CD4-positive, CD25-positive, alpha-beta regulatory T cell (primary cell): ENCODE results near the gene DECR2. TPM values are rescaled to one million over a fixed set of nuclear protein-coding genes. Genes with fewer than 3 reads are reported as not detected.
A peak's percentile ranks its signal among the peaks of the same experiment; 100 is the strongest.

Source experiments
- ATAC-seq, 2 donors: fragments of 150-1000 bp; cut with Tn5 transposase; one replicate each; pipeline ENCODE4 v1.10.0; 2021; ENCODE audit warnings: low read depth in 2 of 2, moderate number of reproducible peaks in 2 of 2, moderate library complexity in 1 of 2
- DNase-seq, 3 donors: peaks; one replicate each; pipeline versions ENCODE4 v3.0.0 to v3.0.0-alpha.2; 2012 to 2022; ENCODE audit warnings: mixed read lengths in 1 of 3
- H3K27ac ChIP-seq: one replicate; pipeline ENCODE4 v1.7.0; 2013; ENCODE audit warnings: mild to moderate bottlenecking, low read length; ENCODE audit not compliant: insufficient read depth, poor library complexity, severe bottlenecking
- H3K27me3 ChIP-seq: one replicate; pipeline ENCODE4 v1.7.0; 2013; ENCODE audit warnings: low read length; ENCODE audit not compliant: control insufficient read depth, insufficient read depth
- H3K36me3 ChIP-seq: one replicate; pipeline ENCODE4 v1.7.0; 2013; ENCODE audit warnings: mild to moderate bottlenecking, low read length, moderate library complexity; ENCODE audit not compliant: control insufficient read depth, insufficient read depth
- H3K4me1 ChIP-seq: 2 replicates; pipeline ENCODE4 v1.7.0; 2013; ENCODE audit warnings: mild to moderate bottlenecking, low read length; ENCODE audit not compliant: insufficient read depth, control insufficient read depth, poor library complexity, severe bottlenecking
- H3K4me3 ChIP-seq: one replicate; pipeline ENCODE4 v1.7.0; 2013; ENCODE audit warnings: low read depth, mild to moderate bottlenecking, low read length, moderate library complexity
- H3K9me3 ChIP-seq, 2 experiments: 1 replicate in 1 of 2; 2 replicates in 1 of 2; pipeline ENCODE4 v1.7.0; 2013; ENCODE audit warnings: low read length in 2 of 2, mild to moderate bottlenecking in 1 of 2, moderate library complexity in 1 of 2; ENCODE audit not compliant: control insufficient read depth in 2 of 2
- H3K27ac Mint-ChIP-seq, 3 donors: one replicate each; pipeline ENCODE4 v1.8.0; 2020 to 2022; ENCODE audit warnings: mild to moderate bottlenecking in 3 of 3, mixed read lengths in 3 of 3, moderate library complexity in 2 of 3
- H3K27me3 Mint-ChIP-seq: one replicate; pipeline ENCODE4 v1.8.0; 2022; ENCODE audit warnings: mild to moderate bottlenecking, mixed read lengths
- H3K36me3 Mint-ChIP-seq: one replicate; pipeline ENCODE4 v1.8.0; 2020; ENCODE audit warnings: mixed read lengths
- H3K4me1 Mint-ChIP-seq, 4 donors: one replicate each; pipeline ENCODE4 v1.8.0; 2020 to 2022; ENCODE audit warnings: mixed read lengths in 4 of 4, mild to moderate bottlenecking in 1 of 4
- H3K4me3 Mint-ChIP-seq, 4 donors: one replicate each; pipeline ENCODE4 v1.8.0; 2020 to 2022; ENCODE audit warnings: mild to moderate bottlenecking in 4 of 4, mixed read lengths in 4 of 4, moderate library complexity in 3 of 4
- H3K9me3 Mint-ChIP-seq, 7 donors: one replicate each; pipeline ENCODE4 v1.8.0; 2020 to 2022; ENCODE audit warnings: mixed read lengths in 7 of 7, mild to moderate bottlenecking in 3 of 7, moderate library complexity in 2 of 7
- polyA plus RNA-seq, 4 donors: library from polyadenylated mRNA; unstranded; fragments of 300-500 nt; fragmentation: Illumina TruSeq; gene quantifications; one replicate each; pipeline ENCODE4 v1.2.3, GENCODE V29; 2021
- total RNA-seq: library from RNA; stranded (reverse); gene quantifications from one replicate; pipeline ENCODE4 v1.2.3, GENCODE V29; 2022

Gene DECR2
- total RNA-seq (4.8 TPM), polyA plus RNA-seq (1 to 10 TPM; 2.2 to 4.5 (median 2.7) TPM)

- Mint-ChIP-seq H3K36me3 (no peaks in the 10 kb centered on the region), H3K27me3 (no peaks in the 10 kb centered on the region), H3K4me1 (peaks cover under 1 to 24% (median 5%) of the 10 kb centered on the region in 4 donors), H3K4me3 (peak within 1 kb of the TSS; percentile 90 to 95 (median 92)), H3K9me3 (peaks cover 0 to under 1% (median 0%) of the 10 kb centered on the region in 7 donors), H3K27ac (peak within 1 kb of the TSS; percentile 82 to 90 (median 82))
- Histone ChIP-seq H3K9me3 (no peaks in the 10 kb centered on the region), H3K27ac (peak within 1 kb of the TSS; percentile 79), H3K4me1 (peaks cover 13% of the 10 kb centered on the region), H3K4me3 (peak within 1 kb of the TSS; percentile 19), H3K36me3 (no peaks in the 10 kb centered on the region), H3K27me3 (no peaks in the 10 kb centered on the region)
- DNase-seq, result peak; percentile 92 to 97 (median 94)
- ATAC-seq, result peak; percentile 82 to 85
Observed at GRCh38 chr16:401468-402348, at the start of gene DECR2. DECR2 (plus strand) TSS chr16:401885; CDS start chr16:401964, 79 bp downstream.

- Histone ChIP-seq H3K9me3 (no peaks in the 10 kb centered on the region), H3K4me1 (peaks cover 51% of the 10 kb centered on the region), H3K36me3 (peaks cover 5% of the 10 kb centered on the region), H3K27ac (peak within 1 kb of the TSS; percentile 73), H3K4me3 (peak within 1 kb of the TSS; percentile 37), H3K27me3 (no peaks in the 10 kb centered on the region)
- Mint-ChIP-seq H3K27me3 (no peaks in the 10 kb centered on the region), H3K36me3 (peaks cover 7% of the 10 kb centered on the region), H3K9me3 (no peaks in the 10 kb centered on the region), H3K27ac (peak within 1 kb of the TSS; percentile 84 to 95 (median 90)), H3K4me3 (peak within 1 kb of the TSS; percentile 94 to 97 (median 95)), H3K4me1 (peaks cover 0 to 60% (median 35%) of the 10 kb centered on the region in 4 donors)
- ATAC-seq (peak; percentile 81 to 82), DNase-seq (peak; percentile 98 to 100 (median 99))
Observed at GRCh38 chr16:352547-353403, 48.9 kb upstream of the DECR2 start, which contains the start of gene AXIN1. AXIN1 (minus strand) TSS chr16:352723; CDS start chr16:347025, 5,698 bp downstream.

GRCh38 chr16:353404-354290 lies 48.0 kb upstream of the DECR2 start:
- H3K4me1 Mint-ChIP-seq, result peaks cover 0 to 51% (median 31%) of the 10 kb centered on the region in 4 donors
- DNase-seq, result no peak
- peak overlapping the region; percentile 73 for H3K27ac ChIP-seq

GRCh38 chr16:354291-354881 lies 47.3 kb upstream of the DECR2 start:
- ATAC-seq (no peak), DNase-seq (no peak)
- H3K4me3 ChIP-seq, result no peak overlapping the region
- peaks cover 47% of the 10 kb centered on the region for H3K4me1 ChIP-seq
- Mint-ChIP-seq H3K27ac (peak overlapping the region; percentile 83 to 94 (median 89)), H3K9me3 (no peaks in the 10 kb centered on the region), H3K4me1 (peaks cover 0 to 47% (median 28%) of the 10 kb centered on the region in 4 donors), H3K36me3 (peaks cover 7% of the 10 kb centered on the region), H3K27me3 (no peaks in the 10 kb centered on the region), H3K4me3 (peak overlapping the region in 3 of 4 donors; percentile 52 to 84 (median 74))
- peak overlapping the region; percentile 53 for H3K27ac ChIP-seq
- H3K27me3 ChIP-seq, result no peaks in the 10 kb centered on the region
- no peaks in the 10 kb centered on the region for H3K9me3 ChIP-seq
- H3K36me3 ChIP-seq, result peaks cover 3% of the 10 kb centered on the region

More at GRCh38 chr16:353404-354290, 48.0 kb upstream of the DECR2 start:
- no peak for ATAC-seq
- H3K4me1 ChIP-seq, result peaks cover 51% of the 10 kb centered on the region
- peaks cover 3% of the 10 kb centered on the region for H3K36me3 ChIP-seq
- Mint-ChIP-seq H3K9me3 (no peaks in the 10 kb centered on the region), H3K27ac (peak overlapping the region; percentile 78 to 94 (median 83)), H3K27me3 (no peaks in the 10 kb centered on the region), H3K36me3 (peaks cover 7% of the 10 kb centered on the region), H3K4me3 (peak overlapping the region; percentile 52 to 84 (median 74))
- H3K27me3 ChIP-seq, result no peaks in the 10 kb centered on the region
- H3K4me3 ChIP-seq, result no peak overlapping the region
- H3K9me3 ChIP-seq, result no peaks in the 10 kb centered on the region

GRCh38 chr16:354971-355461 lies 46.7 kb upstream of the DECR2 start:
- DNase-seq, result peak in 2 of 3 donors; percentile 46 to 87
- Histone ChIP-seq H3K4me3 (peak overlapping the region; percentile 44), H3K27ac (peak overlapping the region; percentile 53), H3K27me3 (no peaks in the 10 kb centered on the region), H3K36me3 (peaks cover 3% of the 10 kb centered on the region), H3K9me3 (no peaks in the 10 kb centered on the region), H3K4me1 (peaks cover 46% of the 10 kb centered on the region)
- ATAC-seq, result peak in 1 of 2 donors; percentile 10
- no peaks in the 10 kb centered on the region for H3K9me3 Mint-ChIP-seq
- no peaks in the 10 kb centered on the region for H3K27me3 Mint-ChIP-seq
- peak overlapping the region; percentile 89 to 99 (median 93) for H3K27ac Mint-ChIP-seq
- peaks cover 0 to 41% (median 22%) of the 10 kb centered on the region in 4 donors for H3K4me1 Mint-ChIP-seq
- H3K36me3 Mint-ChIP-seq, result peaks cover 7% of the 10 kb centered on the region
- H3K4me3 Mint-ChIP-seq, result peak overlapping the region; percentile 76 to 91 (median 79)

- H3K4me3 ChIP-seq, result no peak overlapping the region
- H3K4me1 ChIP-seq, result peaks cover 38% of the 10 kb centered on the region
- H3K9me3 ChIP-seq, result no peaks in the 10 kb centered on the region
- H3K36me3 ChIP-seq, result no peaks in the 10 kb centered on the region
- no peak for DNase-seq
- peak overlapping the region in 1 of 3 donors; percentile 63 for H3K27ac Mint-ChIP-seq
- H3K27ac ChIP-seq, result no peak overlapping the region
- no peaks in the 10 kb centered on the region for H3K27me3 ChIP-seq
- ATAC-seq, result no peak
- no peaks in the 10 kb centered on the region for H3K9me3 Mint-ChIP-seq
- H3K36me3 Mint-ChIP-seq, result no peaks in the 10 kb centered on the region
- H3K4me1 Mint-ChIP-seq, result peaks cover 0 to 23% (median 12%) of the 10 kb centered on the region in 4 donors
- H3K4me3 Mint-ChIP-seq, result peak overlapping the region in 1 of 4 donors; percentile 34
- H3K27me3 Mint-ChIP-seq, result no peaks in the 10 kb centered on the region
Observed at GRCh38 chr16:356741-357140, 44.9 kb upstream of the DECR2 start.
